ENCODE measurements around the gene PITRM1.
A peak's percentile ranks its signal among the peaks of the same experiment; 100 is the strongest.
"Not testable (repeated sequence)": the region's sequence is repeated elsewhere in the genome, so short reads cannot be mapped to it uniquely, and the experiment has no call there.

The PITRM1 gene

GRCh38 chr10:3178042-3178441 is 5.5 kb upstream of the PITRM1 start:
- no peak for TF ChIP-seq CTCF (IDR thresholded peaks at IDR 0.05; ENCODE audit: low read depth, low read length, missing control alignments)
- Histone ChIP-seq H3K4me3 (ENCODE audit: low read depth, low read length) (no peak overlapping the region), H3K27ac (no peak overlapping the region), H3K27me3 (replicated peaks) (no peaks in the 10 kb centered on the region), H3K36me3 (replicated peaks) (no peaks in the 10 kb centered on the region)
- in situ Hi-C loops (cut with HindIII; ENCODE audit: low pct_ligation_motif_present, low sequenced_read_pairs), result no loop called here
- DNase-seq, result no peak

GRCh38 chr10:3173171-3173878 is 743 bp upstream of the PITRM1 start:
- H3K4me3 ChIP-seq (ENCODE audit: low read depth, low read length), result peak overlapping the region; percentile 53
- no peaks in the 10 kb centered on the region for H3K27me3 ChIP-seq (replicated peaks)
- H3K36me3 ChIP-seq (replicated peaks), result peaks cover 15% of the 10 kb centered on the region
- no peak overlapping the region for H3K27ac ChIP-seq
- in situ Hi-C loops (cut with HindIII; ENCODE audit: low pct_ligation_motif_present, low sequenced_read_pairs), result no loop called here
- DNase-seq, result no peak
- no peak for TF ChIP-seq CTCF (IDR thresholded peaks at IDR 0.05; ENCODE audit: low read depth, low read length, missing control alignments)

- H3K27ac ChIP-seq, result peak overlapping the region; percentile 93
- no peaks in the 10 kb centered on the region for H3K27me3 ChIP-seq (replicated peaks)
- peaks cover 27% of the 10 kb centered on the region for H3K36me3 ChIP-seq (replicated peaks)
- in situ Hi-C loops (cut with HindIII; ENCODE audit: low pct_ligation_motif_present, low sequenced_read_pairs), result no loop called here
- TF ChIP-seq CTCF (IDR thresholded peaks at IDR 0.05; ENCODE audit: low read depth, low read length, missing control alignments), result no peak
- DNase-seq, result peak; percentile 67
- H3K4me3 ChIP-seq (ENCODE audit: low read depth, low read length), result peak overlapping the region; percentile 75
Observed at GRCh38 chr10:3172081-3172445, 519 bp downstream of the PITRM1 start.

GRCh38 chr10:3171488-3171887 is 1.1 kb downstream of the PITRM1 start:
- in situ Hi-C loops (cut with HindIII; ENCODE audit: low pct_ligation_motif_present, low sequenced_read_pairs); H3K27me3 ChIP-seq (replicated peaks); DNase-seq: not testable (repeated sequence)
- Histone ChIP-seq H3K27ac (peak overlapping the region; percentile 93), H3K4me3 (ENCODE audit: low read depth, low read length) (peak overlapping the region; percentile 75), H3K36me3 (replicated peaks) (peaks cover 32% of the 10 kb centered on the region)

- in situ Hi-C loops (cut with HindIII; ENCODE audit: low pct_ligation_motif_present, low sequenced_read_pairs), result no loop called here
- no peak for TF ChIP-seq CTCF (IDR thresholded peaks at IDR 0.05; ENCODE audit: low read depth, low read length, missing control alignments)
- peaks cover 50% of the 10 kb centered on the region for H3K36me3 ChIP-seq (replicated peaks)
- no peak overlapping the region for H3K27ac ChIP-seq
- no peak overlapping the region for H3K4me3 ChIP-seq (ENCODE audit: low read depth, low read length)
- no peaks in the 10 kb centered on the region for H3K27me3 ChIP-seq (replicated peaks)
- no peak for DNase-seq
Observed at GRCh38 chr10:3169673-3170072, 2.9 kb downstream of the PITRM1 start.

GRCh38 chr10:3169271-3169670 is 3.3 kb downstream of the PITRM1 start:
- in situ Hi-C loops (cut with HindIII; ENCODE audit: low pct_ligation_motif_present, low sequenced_read_pairs), result no loop called here
- Histone ChIP-seq H3K27ac (no peak overlapping the region), H3K36me3 (replicated peaks) (peaks cover 52% of the 10 kb centered on the region), H3K27me3 (replicated peaks) (no peaks in the 10 kb centered on the region), H3K4me3 (ENCODE audit: low read depth, low read length) (no peak overlapping the region)
- no peak for TF ChIP-seq CTCF (IDR thresholded peaks at IDR 0.05; ENCODE audit: low read depth, low read length, missing control alignments)
- DNase-seq, result no peak
